Natural killer cell treated with Interleukin-12 subunit alpha and Interleukin-12 subunit beta and Interleukin-15 and Interleukin-18, amount 100 ng/mL, for 72 hours (primary cell): Measurements from ENCODE around the gene PIGW. TPM values are rescaled to one million over a fixed set of nuclear protein-coding genes. Genes with fewer than 3 reads are reported as not detected.

ENCODE experiments used
- total RNA-seq, 2 donors: library from RNA; stranded (reverse); gene quantifications; one replicate each; pipeline ENCODE4 v1.2.3, GENCODE V29; 2022

Gene PIGW
- total RNA-seq, 2 donors from 2014 or later = 13.0 to 21.5 TPM

Other genes with a start within 250 kb of the PIGW start
- gene TBC1D3G, start 211.1 kb upstream of the PIGW start, total RNA-seq = not detected
- gene TBC1D3H, start 146.6 kb upstream of the PIGW start, total RNA-seq = not detected
- gene ZNHIT3, start 48.3 kb upstream of the PIGW start, total RNA-seq = 10 to 100 TPM; 36.8 to 38.1 TPM
- gene MYO19, start 119 bp upstream of the PIGW start, total RNA-seq = 100 to 1,000 TPM; 103 to 333 TPM
- 100 to 1,000 TPM; 128 to 130 TPM for gene GGNBP2, start 9.9 kb downstream of the PIGW start, total RNA-seq
- gene DHRS11, start 56.9 kb downstream of the PIGW start, total RNA-seq = 10 to 100 TPM in 1 of 2 donors, 1 to 10 TPM in 1; 5.2 to 16.8 TPM
- gene MRM1, start 66.6 kb downstream of the PIGW start, total RNA-seq = 10 to 100 TPM; 10.5 to 22.6 TPM